H1 (cell line): ENCODE results near the gene MACROD2. TPM values are rescaled to one million over a fixed set of nuclear protein-coding genes. Genes with fewer than 3 reads are reported as not detected.

ENCODE experiments used
- CTCF ChIA-PET: fragments of 300-600 bp; sonication (Branson Sonifier 250); formaldehyde crosslinking; loops from one replicate; lab custom pipeline; 2021; ENCODE audit not compliant: partially characterized antibody; lab: Charles Lee
- POLR2A ChIA-PET: fragments of 300-600 bp; sonication (Branson Sonifier 250); formaldehyde crosslinking; loops from one replicate; lab custom pipeline; 2021; ENCODE audit warnings: inconsistent platforms; ENCODE audit not compliant: partially characterized antibody; lab: Charles Lee
- DNase-seq, 2 experiments: peaks; one replicate each; pipeline versions ENCODE4 v3.0.0 to v3.0.0-alpha.2; 2010 to 2022; ENCODE audit warnings: low spot score in 2 of 2, low read depth in 1 of 2, mixed read lengths in 1 of 2
- FAIRE-seq: peaks from 2 replicates; lab custom pipeline; 2011; peaks lifted over from hg19 to GRCh38; lab: Jason Lieb, UNC
- H2AFZ ChIP-seq: 2 replicates; pipeline ENCODE4 v1.8.1; 2012; ENCODE audit warnings: low read length, inconsistent platforms
- H2AK5ac ChIP-seq: 2 replicates; pipeline ENCODE4 v1.6.1; 2013; ENCODE audit warnings: low read depth, low read length
- H2BK120ac ChIP-seq: replicated peaks from 2 replicates; pipeline ENCODE3; 2013; ENCODE audit warnings: low read depth, low read length, inconsistent platforms
- H2BK12ac ChIP-seq: 2 replicates; pipeline ENCODE4 v1.6.1; 2013; ENCODE audit warnings: low read depth, low read length
- H2BK15ac ChIP-seq: 2 replicates; pipeline ENCODE4 v1.6.1; 2013; ENCODE audit warnings: low read length
- H2BK20ac ChIP-seq: 2 replicates; pipeline ENCODE4 v1.6.1; 2013; ENCODE audit warnings: low read length
- H2BK5ac ChIP-seq: 2 replicates; pipeline ENCODE4 v1.6.1; 2013; ENCODE audit warnings: low read depth, low read length
- H3K14ac ChIP-seq: 2 replicates; pipeline ENCODE4 v1.6.1; 2013; ENCODE audit warnings: inconsistent platforms; ENCODE audit not compliant: insufficient read length
- H3K18ac ChIP-seq: 2 replicates; pipeline ENCODE4 v1.6.1; 2013; ENCODE audit warnings: low read length; ENCODE audit errors: extremely low read depth
- H3K23ac ChIP-seq: 2 replicates; pipeline ENCODE4 v1.6.1; 2013; ENCODE audit warnings: inconsistent platforms; ENCODE audit not compliant: insufficient read length
- H3K23me2 ChIP-seq: 2 replicates; pipeline ENCODE4 v1.6.1; 2013; ENCODE audit warnings: low read depth, low read length
- H3K27ac ChIP-seq: 2 replicates; pipeline ENCODE4 v1.6.1; 2011; ENCODE audit warnings: low read depth, low read length, inconsistent platforms
- H3K27me3 ChIP-seq, 4 experiments: replicated peaks in 1 of 4; 1 replicate in 1 of 4; 2 replicates in 3 of 4; pipeline versions ENCODE4 v1.6.1 to v1.8.1; 2011 to 2013; ENCODE audit warnings: low read length in 3 of 4, mild to moderate bottlenecking in 3 of 4, inconsistent platforms in 2 of 4, mixed read lengths in 2 of 4, moderate library complexity in 1 of 4; ENCODE audit not compliant: control insufficient read depth in 3 of 4, insufficient read depth in 3 of 4; ENCODE audit errors: extremely low read depth in 1 of 4
- H3K36me3 ChIP-seq, 4 experiments: 2 replicates each; pipeline versions ENCODE4 v1.6.1 to v1.8.1; 2011 to 2013; ENCODE audit warnings: mild to moderate bottlenecking in 4 of 4, low read length in 3 of 4, moderate library complexity in 2 of 4, control low read depth in 1 of 4, inconsistent platforms in 1 of 4; ENCODE audit not compliant: insufficient read depth in 4 of 4, control insufficient read depth in 2 of 4
- H3K4ac ChIP-seq: replicated peaks from 2 replicates; pipeline ENCODE3; 2013; ENCODE audit warnings: low read length, low read depth, mixed read lengths, inconsistent platforms; ENCODE audit not compliant: insufficient read length
- H3K4me1 ChIP-seq, 4 experiments: replicated peaks in 1 of 4; 1 replicate in 1 of 4; 2 replicates in 3 of 4; pipeline versions ENCODE4 v1.6.1 to v1.8.1; 2011 to 2013; ENCODE audit warnings: low read length in 3 of 4, inconsistent platforms in 2 of 4, mixed read lengths in 1 of 4; ENCODE audit not compliant: insufficient read depth in 4 of 4, control insufficient read depth in 3 of 4
- H3K4me2 ChIP-seq, 2 experiments: 2 replicates each; pipeline versions ENCODE4 v1.6.1 to v1.8.1; 2011 to 2013; ENCODE audit warnings: low read depth in 2 of 2, low read length in 2 of 2, control low read depth in 1 of 2, inconsistent platforms in 1 of 2, mild to moderate bottlenecking in 1 of 2; ENCODE audit not compliant: insufficient read depth in 1 of 2
- H3K4me3 ChIP-seq, 4 experiments: fragments of 200-600, 300-600 bp in 1 of 4; sonication (generic), shearing (Covaris generic), sonication (Bioruptor Twin) in 1 of 4; 2 replicates each; pipeline versions ENCODE4 v1.5.1 to v1.8.1; 2011 to 2016; ENCODE audit warnings: low read length in 4 of 4, low read depth in 3 of 4, control low read depth in 2 of 4, inconsistent platforms in 2 of 4, mild to moderate bottlenecking in 2 of 4, mixed read lengths in 1 of 4, moderate library complexity in 1 of 4; ENCODE audit not compliant: insufficient read depth in 2 of 4; ENCODE audit errors: extremely low read depth in 1 of 4
- H3K56ac ChIP-seq: replicated peaks from 2 replicates; pipeline ENCODE3; 2013; ENCODE audit warnings: low read depth, mild to moderate bottlenecking, mixed read lengths, low read length, inconsistent platforms; ENCODE audit not compliant: insufficient read length
- H3K79me1 ChIP-seq: 2 replicates; pipeline ENCODE4 v1.6.1; 2013; ENCODE audit warnings: low read depth, low read length, control low read depth
- H3K79me2 ChIP-seq, 2 experiments: 2 replicates each; pipeline versions ENCODE4 v1.6.1 to v1.8.1; 2012 to 2013; ENCODE audit warnings: low read length in 2 of 2, mild to moderate bottlenecking in 2 of 2, inconsistent platforms in 1 of 2; ENCODE audit not compliant: insufficient read depth in 2 of 2, control insufficient read depth in 1 of 2
- H3K9ac ChIP-seq, 4 experiments: replicated peaks in 1 of 4; 1 replicate in 1 of 4; 2 replicates in 3 of 4; pipeline versions ENCODE4 v1.6.1 to v1.8.1; 2011 to 2013; ENCODE audit warnings: low read depth in 3 of 4, low read length in 3 of 4, control low read depth in 2 of 4, mild to moderate bottlenecking in 2 of 4, moderate library complexity in 2 of 4, inconsistent platforms in 1 of 4; ENCODE audit errors: extremely low read depth in 1 of 4
- H3K9me3 ChIP-seq, 2 experiments: 2 replicates each; pipeline versions ENCODE4 v1.6.1 to v1.8.1; 2012 to 2013; ENCODE audit warnings: mild to moderate bottlenecking in 2 of 2, moderate library complexity in 2 of 2, control low read depth in 1 of 2, inconsistent platforms in 1 of 2, low read depth in 1 of 2, low read length in 1 of 2, mixed read lengths in 1 of 2; ENCODE audit not compliant: insufficient read depth in 2 of 2
- H4K20me1 ChIP-seq, 2 experiments: replicated peaks in 1 of 2; 2 replicates each; pipeline versions ENCODE3 to v1.8.1; 2011 to 2013; ENCODE audit warnings: inconsistent platforms in 2 of 2, low read length in 2 of 2, mild to moderate bottlenecking in 1 of 2; ENCODE audit not compliant: insufficient read depth in 2 of 2, control insufficient read depth in 1 of 2
- H4K5ac ChIP-seq: 2 replicates; pipeline ENCODE4 v1.6.1; 2013; ENCODE audit warnings: low read length, low read depth, mixed read lengths, inconsistent platforms; ENCODE audit not compliant: insufficient read length
- H4K8ac ChIP-seq: 2 replicates; pipeline ENCODE4 v1.8.0; 2013; ENCODE audit warnings: mild to moderate bottlenecking, moderate library complexity, low read length, inconsistent platforms; ENCODE audit not compliant: insufficient read depth; ENCODE audit errors: extremely low read depth
- H4K91ac ChIP-seq: replicated peaks from 2 replicates; pipeline ENCODE3; 2013; ENCODE audit warnings: low read length, mixed read lengths, inconsistent platforms; ENCODE audit not compliant: insufficient read length
- EZH2 ChIP-seq: fragments of 200-600 bp; sonication (generic); IDR thresholded peaks from 2 replicates; pipeline ENCODE4 v1.7.1; 2012; ENCODE audit warnings: low read depth, mild to moderate bottlenecking, moderate library complexity, low read length, inconsistent platforms; ENCODE audit not compliant: severe bottlenecking
- FOSL1 ChIP-seq: IDR thresholded peaks from 2 replicates; pipeline ENCODE4 v1.6.1; 2011; ENCODE audit warnings: mild to moderate bottlenecking, low read depth, low read length, moderate library complexity; ENCODE audit not compliant: insufficient read depth
- NRF1 ChIP-seq: IDR thresholded peaks from 2 replicates; pipeline ENCODE4 v1.6.1; 2011; ENCODE audit warnings: mild to moderate bottlenecking, low read depth, low read length, improper control_type of control experiment
- POLR2A ChIP-seq, 2 experiments: IDR thresholded peaks; 1 replicate in 1 of 2; 2 replicates in 1 of 2; pipeline ENCODE4 v1.6.1; 2011; ENCODE audit warnings: low read depth in 2 of 2, low read length in 2 of 2, mild to moderate bottlenecking in 2 of 2; ENCODE audit errors: control extremely low read depth in 1 of 2
- POLR2AphosphoS5 ChIP-seq: IDR thresholded peaks from 2 replicates; pipeline ENCODE4 v1.6.1; 2011; ENCODE audit warnings: low read depth, low read length
- RNF2 ChIP-seq: fragments of 200-900, 300-1000 bp; sonication (generic); IDR thresholded peaks from 2 replicates; pipeline ENCODE4 v1.7.1; 2016; ENCODE audit warnings: borderline replicate concordance, low read depth, mild to moderate bottlenecking, antibody characterized with exemption, low read length; ENCODE audit not compliant: poor library complexity, severe bottlenecking; ENCODE audit errors: missing control alignments
- RXRA ChIP-seq: IDR thresholded peaks from 2 replicates; pipeline ENCODE4 v1.6.1; 2011; ENCODE audit warnings: low read depth, mild to moderate bottlenecking, low read length, moderate library complexity; ENCODE audit not compliant: insufficient read depth
- TAF1 ChIP-seq: IDR thresholded peaks from 2 replicates; pipeline ENCODE4 v1.6.1; 2011; ENCODE audit warnings: mild to moderate bottlenecking, low read depth, low read length
- WGBS, 2 experiments: shearing (Covaris generic) in 1 of 2; methylation state at CpG; one replicate each; pipeline versions ENCODE4 v1.1.6 to v1.1.7; 2013 to 2015; ENCODE audit warnings: low lambda C conversion rate in 2 of 2, mixed read lengths in 2 of 2, inconsistent platforms in 1 of 2, low coverage in 1 of 2, missing lambda C conversion rate in 1 of 2; ENCODE audit not compliant: insufficient replicate concordance in 2 of 2, insufficient coverage in 1 of 2, insufficient read length in 1 of 2; ENCODE audit errors: extremely low coverage in 1 of 2, missing lambda C conversion rate in 1 of 2; 5-methylcytosine and 5-hydroxymethylcytosine counted together
- polyA plus RNA-seq, 7 experiments: library from polyadenylated mRNA; depleted of rRNA in 3 of 7; stranded (reverse) in 5 of 7; unstranded in 2 of 7; fragments of >200 nt in 5 of 7; fragments of 200-250 nt in 2 of 7; gene quantifications; 1 replicate in 5 of 7; 2 replicates in 1 of 7; 4 replicates in 1 of 7; pipeline versions ENCODE4 v1.2.1 to v1.2.3, GENCODE V29; 2011 to 2013; ENCODE audit warnings: missing spikeins in 2 of 7, mixed read lengths in 2 of 7
- total RNA-seq: library from RNA; stranded (reverse); fragmentation: NEBNext Ultra II Directional; extraction: Animal tissue kit (Norgen Biotek cat#: 25700); gene quantifications from 2 replicates; pipeline ENCODE4 v1.2.1, GENCODE V29; 2021

Gene MACROD2
- total and polyA plus RNA-seq, 2 of the 8 experiments (the other 6 are each of a cell fraction or from before 2014, with no cell fraction given), result 0.70 to 3.9 TPM

DNA sequence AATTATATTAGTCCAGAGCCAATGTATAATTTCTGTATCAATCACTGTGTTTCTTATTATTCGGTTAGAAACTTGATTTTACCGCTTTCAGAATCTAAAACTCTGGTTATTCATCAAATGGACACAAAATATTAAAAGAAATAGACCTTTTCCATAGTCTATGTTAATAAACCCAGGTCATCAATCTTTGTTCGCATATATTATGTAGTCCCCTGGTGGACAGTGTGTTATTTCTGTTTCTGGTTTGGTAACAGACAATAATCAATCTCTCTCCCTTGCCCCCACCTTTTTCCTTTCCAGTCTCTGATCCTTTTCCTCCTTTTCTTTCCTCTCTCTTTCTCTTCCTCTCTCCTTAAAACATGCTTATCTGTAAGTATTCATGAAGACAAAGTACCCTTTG, 203.1 kb downstream of the MACROD2 start:
- Histone ChIP-seq H4K8ac (no peak overlapping the region), H2BK120ac (no peak overlapping the region), H3K4ac (no peak overlapping the region), H3K56ac (no peak overlapping the region), H3K23ac (no peak overlapping the region), H2BK20ac (no peak overlapping the region), H3K14ac (no peak overlapping the region), H3K4me3 (no peak overlapping the region), H3K9me3 (0 out of 4 replicates have a peak, but pooled peaks cover 0 to 1% of the 10 kb centered on the region in 2 experiments), H3K9ac (no peak overlapping the region), H3K18ac (no peak overlapping the region), H2BK15ac (no peak overlapping the region), H3K79me1 (no peaks in the 10 kb centered on the region), H2AFZ (no peak overlapping the region), H3K4me2 (no peak overlapping the region), H4K20me1 (no peaks in the 10 kb centered on the region), H4K91ac (no peak overlapping the region), H2AK5ac (no peak overlapping the region), H3K36me3 (no peaks in the 10 kb centered on the region), H2BK5ac (no peak overlapping the region), H4K5ac (no peak overlapping the region), H2BK12ac (no peak overlapping the region), H3K4me1 (no peaks in the 10 kb centered on the region), H3K23me2 (no peaks in the 10 kb centered on the region; the same call in 1 of the 2 replicates), H3K27ac (no peak overlapping the region), H3K79me2 (no peaks in the 10 kb centered on the region), H3K27me3 (no peaks in the 10 kb centered on the region)
- no peak for FAIRE-seq
- no peak for DNase-seq
- ChIA-PET CTCF (no interaction called here), POLR2A (no interaction called here)
- no peak for TF ChIP-seq POLR2AphosphoS5
- no peak for TF ChIP-seq POLR2A (IDR thresholded peaks at IDR 0.05; ENCODE audit: control extremely low read depth in 1 of 2, low read depth in 2 of 2, low read length in 2 of 2)
- TF ChIP-seq NRF1, result no peak
- no peak for TF ChIP-seq TAF1
- no peak for TF ChIP-seq FOSL1
- no peak for TF ChIP-seq EZH2
- no peak for TF ChIP-seq RNF2
- no peak for TF ChIP-seq RXRA
- 99% methylated on average over 3 of the region's 3 CpGs; no CpG with 5 or more reads in 1 of the 2 experiments for WGBS, 2 experiments
